Effector CD4-positive, alpha-beta T cell (primary cell): Measurements from ENCODE around the gene RHOT2.

Source experiments
- DNase-seq: peaks from one replicate; pipeline ENCODE4 v3.0.0-alpha.2; 2020

Gene RHOT2

DNA sequence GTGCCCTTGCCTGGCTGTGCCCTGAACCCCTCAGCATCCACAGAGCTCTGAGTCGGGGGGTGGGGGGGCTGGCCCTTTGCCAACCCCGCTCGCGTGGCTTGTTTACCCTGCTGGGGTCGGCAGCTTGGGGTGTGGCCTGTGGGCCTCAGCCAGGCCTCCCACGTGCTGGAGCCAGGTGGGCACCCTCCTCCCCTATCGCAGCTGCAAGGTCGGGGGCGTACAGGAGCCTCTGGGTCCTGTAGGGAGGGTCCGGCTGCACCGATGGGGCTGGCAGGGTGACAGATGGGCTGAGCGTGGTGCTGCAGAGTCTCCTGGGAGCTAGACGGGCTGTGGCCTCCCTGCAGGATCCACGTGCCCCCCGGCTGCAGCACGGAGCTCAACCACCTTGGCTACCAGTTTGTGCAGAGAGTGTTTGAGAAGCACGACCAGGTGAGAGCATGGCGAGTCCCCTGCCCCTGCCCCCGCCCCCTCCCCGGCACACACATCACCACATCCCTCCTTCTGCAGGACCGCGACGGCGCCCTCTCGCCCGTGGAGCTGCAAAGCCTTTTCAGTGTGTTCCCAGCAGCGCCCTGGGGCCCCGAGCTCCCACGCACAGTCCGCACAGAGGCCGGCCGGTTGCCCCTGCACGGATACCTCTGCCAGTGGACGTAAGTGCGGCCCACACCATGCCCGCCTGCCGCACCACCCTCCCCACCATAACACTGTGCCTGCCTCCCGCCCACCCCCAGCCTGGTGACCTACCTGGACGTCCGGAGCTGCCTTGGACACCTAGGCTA is 3.6 kb downstream of the RHOT2 start:
- DNase-seq: no peak

DNA sequence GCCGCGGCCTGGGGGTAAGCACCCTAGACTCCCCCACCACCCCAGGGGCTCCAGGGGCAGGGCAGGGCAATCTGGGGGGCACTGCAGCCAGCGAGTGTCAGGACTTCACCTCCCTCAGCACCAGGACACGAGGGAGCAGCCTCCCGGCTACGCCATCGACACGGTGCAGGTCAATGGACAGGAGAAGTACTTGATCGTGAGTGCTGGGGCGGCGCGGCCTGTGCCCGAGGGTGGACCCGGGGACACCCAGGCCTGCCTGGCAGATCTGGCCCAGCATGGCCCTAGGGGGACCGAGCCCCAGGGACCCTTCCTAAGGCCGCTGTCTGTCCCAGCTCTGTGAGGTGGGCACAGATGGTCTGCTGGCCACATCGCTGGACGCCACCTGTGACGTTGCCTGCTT is 4.4 kb downstream of the RHOT2 start:
- DNase-seq: no peak

DNA sequence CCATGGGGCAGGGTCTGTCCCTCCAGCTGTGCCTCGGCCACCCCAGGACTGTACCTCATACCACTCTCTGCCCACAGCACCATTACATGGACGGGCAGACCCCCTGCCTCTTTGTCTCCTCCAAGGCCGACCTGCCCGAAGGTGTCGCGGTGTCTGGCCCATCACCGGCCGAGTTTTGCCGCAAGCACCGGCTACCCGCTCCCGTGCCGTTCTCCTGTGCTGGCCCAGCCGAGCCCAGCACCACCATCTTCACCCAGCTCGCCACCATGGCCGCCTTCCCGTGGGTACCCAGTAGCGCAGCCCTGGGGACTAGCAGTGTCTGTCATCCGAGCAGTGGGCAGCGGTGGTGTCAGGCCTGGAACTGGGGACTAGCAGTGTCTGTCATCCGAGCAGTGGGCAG is 4.9 kb downstream of the RHOT2 start:
- DNase-seq: no peak

DNA sequence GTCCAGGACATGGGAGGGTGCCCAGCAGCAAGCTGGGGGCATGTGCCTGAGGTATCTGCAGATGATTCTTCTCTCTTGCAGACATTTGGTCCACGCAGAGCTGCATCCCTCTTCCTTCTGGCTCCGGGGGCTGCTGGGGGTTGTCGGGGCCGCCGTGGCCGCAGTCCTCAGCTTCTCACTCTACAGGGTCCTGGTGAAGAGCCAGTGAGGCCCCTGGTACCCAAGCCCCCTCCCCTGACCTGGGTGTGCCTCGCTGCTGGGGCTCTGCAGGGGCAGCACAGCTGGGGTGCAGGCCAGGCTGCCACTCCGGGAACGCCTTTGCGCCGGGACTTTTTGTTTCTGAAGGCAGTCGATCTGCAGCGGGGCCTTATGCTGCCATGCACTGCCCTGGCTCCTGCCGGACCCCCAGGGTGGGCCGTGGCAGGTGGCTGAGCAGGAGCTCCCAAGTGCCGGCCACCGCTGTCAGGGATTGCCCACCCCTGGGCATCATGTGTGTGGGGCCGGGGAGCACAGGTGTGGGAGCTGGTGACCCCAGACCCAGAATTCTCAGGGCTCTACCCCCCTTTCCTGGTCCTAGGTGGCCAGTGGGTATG is 5.6 kb downstream of the RHOT2 start:
- DNase-seq: no peak

DNA sequence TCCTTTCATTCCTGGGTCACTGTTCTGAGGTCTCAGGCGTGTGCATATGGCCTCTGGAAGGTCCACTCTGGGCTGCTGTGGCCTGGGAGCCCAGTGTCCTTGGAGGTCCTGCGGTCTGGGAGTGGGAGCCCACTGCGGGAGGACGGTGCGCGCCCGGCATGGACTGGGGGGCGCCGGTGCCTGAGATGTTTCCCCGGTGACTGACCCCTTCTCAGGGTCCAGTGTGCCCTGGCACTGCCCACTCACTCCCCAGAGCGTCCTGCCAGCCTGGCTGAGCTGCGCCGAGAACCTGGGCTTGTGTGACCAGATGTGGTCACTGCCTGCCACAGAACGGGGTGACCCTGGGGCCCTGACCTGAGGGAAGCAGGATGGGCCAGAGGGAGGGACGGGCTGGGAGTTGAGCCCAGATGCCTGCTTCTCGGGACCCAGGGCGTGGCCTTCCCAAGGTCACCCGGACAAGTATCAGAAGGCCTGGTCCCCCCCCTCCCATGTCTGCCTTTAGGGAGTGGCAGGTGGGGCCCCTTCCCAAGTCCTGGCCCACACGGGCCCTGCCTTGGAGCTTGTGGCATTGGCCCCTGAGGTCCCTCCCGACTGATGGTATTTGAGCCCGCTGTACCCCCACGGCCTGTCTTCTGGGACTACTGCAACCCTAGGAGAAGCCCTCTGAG is 6.4 kb downstream of the RHOT2 start:
- no peak for DNase-seq

DNA sequence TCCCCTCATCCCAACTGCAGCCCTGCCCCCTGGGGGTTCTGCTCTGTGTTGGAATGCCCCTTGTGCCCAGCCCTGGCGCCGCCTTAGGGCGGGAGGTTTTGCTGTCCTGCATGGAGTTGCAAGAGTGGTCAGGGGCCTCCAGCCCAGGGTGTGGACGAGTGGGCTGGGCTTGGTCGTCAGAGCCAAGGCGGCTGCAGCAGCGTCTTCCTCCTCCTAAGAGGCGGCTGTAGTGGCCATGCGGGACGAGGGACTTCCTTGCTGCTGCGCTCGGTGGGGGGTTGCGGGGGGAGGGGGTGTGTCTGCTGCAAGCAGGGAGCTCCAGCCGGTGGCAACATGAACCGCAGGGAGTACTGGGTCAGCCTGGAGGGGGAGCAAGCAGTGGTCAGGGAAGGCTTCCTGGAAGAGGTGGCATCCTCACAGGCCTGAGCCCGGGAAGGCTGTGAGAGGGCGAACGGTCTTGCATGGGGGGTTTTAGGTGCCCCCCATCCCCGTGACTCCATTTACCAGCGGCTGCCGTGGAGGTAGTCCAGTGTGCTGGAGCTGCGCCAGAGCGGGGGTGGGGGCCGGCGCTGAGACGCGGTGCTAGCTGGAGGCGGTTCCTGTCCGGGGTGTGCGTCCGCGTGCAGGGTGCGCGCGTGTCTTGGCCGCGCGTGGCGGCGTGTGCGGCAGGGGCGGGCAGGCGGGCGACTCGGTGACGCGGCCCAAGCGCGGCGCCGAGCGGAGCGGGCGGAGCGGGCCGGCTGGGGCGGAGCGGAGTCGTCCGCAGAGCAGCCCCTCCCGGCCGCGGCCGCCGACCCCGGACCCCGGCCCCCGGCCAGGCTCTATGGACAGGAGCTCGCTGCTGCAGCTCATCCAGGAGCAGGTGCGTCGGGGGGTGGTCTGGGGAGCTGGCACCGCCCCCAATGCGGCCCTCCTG is 7.3 kb downstream of the RHOT2 start, which contains the start of gene RHBDL1:
Gene RHBDL1, plus strand, starts transcription at position 704 of the 916 bp plus-strand sequence. Its CDS starts 120 bp downstream, at position 824.
- DNase-seq: no peak

DNA sequence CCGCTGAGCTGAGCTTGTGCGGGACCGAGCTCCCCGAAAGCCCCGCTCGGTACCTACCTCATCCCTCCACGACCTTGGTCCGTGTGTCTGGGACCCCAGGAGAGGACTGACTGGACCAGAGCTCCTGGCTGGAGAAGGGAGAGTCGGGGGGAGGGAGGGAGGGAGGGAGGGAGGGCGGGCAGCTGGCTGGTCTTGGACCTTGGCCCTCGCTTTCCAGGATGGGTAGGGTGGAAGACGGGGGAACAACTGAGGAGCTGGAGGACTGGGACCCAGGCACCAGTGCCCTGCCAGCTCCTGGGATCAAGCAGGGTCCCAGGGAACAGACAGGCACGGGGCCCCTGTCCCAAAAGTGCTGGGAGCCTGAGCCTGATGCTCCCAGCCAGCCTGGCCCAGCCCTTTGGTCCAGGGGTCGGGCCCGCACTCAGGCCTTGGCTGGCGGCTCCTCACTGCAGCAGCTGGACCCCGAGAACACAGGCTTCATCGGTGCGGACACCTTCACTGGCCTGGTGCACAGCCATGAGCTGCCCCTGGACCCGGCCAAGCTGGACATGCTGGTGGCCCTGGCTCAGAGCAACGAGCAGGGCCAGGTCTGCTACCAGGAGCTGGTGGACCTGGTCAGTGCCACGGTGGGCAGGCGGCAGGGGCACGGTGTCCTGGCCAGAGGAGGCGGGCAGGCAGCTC is 8.1 kb downstream of the RHOT2 start:
- DNase-seq: no peak

DNA sequence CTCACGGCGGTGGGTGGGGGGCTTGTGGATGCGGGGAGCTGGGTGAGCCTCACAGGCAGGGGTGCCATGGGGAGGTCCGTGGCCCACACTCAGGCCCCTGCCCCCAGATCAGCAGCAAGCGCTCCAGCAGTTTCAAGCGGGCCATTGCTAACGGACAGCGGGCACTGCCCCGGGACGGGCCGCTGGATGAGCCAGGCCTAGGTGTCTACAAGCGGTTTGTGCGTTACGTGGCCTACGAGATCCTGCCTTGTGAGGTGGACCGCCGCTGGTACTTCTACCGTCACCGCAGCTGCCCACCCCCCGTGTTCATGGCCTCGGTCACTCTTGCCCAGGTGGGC is 8.6 kb downstream of the RHOT2 start:
- DNase-seq: no peak

DNA sequence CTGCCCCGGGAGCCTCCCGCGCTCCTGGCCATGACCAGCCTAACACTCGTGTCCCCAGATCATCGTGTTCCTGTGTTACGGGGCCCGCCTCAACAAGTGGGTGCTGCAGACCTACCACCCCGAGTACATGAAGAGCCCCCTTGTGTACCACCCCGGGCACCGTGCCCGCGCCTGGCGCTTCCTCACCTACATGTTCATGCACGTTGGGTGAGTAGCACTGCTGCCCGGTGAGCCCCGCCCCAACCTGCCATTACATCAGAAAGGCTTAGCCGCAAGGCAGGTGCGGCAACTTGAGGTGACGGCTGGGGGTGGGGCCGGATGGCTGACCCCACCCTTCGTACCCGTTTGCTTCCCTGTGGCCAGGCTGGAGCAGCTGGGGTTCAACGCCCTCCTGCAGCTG is 9.0 kb downstream of the RHOT2 start:
- DNase-seq: no peak

DNA sequence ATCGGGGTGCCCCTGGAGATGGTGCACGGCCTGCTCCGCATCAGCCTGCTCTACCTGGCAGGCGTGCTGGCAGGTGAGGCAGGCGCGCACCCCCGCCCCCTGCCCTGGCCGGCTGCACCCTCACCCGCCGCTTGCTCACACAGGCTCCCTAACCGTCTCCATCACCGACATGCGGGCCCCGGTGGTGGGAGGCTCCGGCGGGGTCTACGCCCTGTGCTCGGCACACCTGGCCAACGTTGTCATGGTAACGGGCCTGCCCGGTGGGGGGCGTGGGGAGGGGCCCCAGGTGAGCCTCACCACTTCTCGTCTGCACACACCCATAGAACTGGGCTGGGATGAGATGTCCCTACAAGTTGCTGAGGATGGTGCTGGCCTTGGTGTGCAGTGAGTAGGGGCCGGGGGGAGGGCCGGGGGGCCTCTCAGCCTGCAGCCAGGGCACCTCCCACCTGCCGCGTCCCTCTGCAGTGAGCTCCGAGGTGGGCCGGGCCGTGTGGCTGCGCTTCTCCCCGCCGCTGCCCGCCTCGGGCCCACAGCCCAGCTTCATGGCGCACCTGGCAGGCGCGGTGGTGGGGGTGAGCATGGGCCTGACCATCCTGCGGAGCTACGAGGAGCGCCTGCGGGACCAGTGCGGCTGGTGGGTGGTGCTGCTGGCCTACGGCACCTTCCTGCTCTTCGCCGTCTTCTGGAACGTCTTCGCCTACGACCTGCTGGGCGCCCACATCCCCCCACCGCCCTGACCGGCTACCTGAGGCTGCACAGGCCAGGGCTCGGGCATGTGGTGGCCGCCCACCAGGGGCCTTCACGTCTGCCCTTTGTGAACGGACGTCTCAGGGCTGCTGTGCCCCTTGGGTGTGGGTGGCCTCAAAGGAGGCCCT is 9.6 kb downstream of the RHOT2 start:
- no peak for DNase-seq

DNA sequence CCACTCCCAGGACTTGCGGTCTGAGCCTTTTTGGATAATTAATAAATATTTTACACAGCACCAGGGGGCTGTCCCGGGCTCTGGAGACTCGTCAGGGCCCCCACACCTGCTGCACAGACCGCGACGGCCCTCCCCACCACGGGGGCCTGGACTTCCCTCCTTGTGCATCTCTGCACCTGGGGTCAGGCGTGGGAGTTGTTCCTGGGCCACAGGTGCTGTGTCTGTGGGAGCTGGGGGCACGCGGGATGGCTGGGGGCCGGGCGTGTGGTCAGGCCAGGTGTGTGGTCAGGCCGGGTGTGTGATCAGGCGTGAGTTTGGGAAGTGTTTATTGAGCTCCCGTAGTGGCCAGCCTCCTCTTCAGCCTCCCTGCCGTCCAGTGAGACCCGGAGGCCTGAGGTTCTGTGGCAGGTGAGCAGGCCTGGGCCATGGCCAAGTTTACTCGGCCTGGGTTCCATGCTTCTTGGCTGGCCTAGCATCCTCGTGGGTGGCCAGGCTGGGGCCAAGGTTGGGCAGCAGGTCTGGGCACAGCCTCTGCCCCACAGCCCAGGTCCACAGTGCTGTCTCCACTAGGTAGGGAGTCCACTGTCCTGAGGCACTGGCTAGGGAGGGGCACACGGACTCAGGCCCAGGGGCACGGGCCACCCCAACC is 10.4 kb downstream of the RHOT2 start:
- no peak for DNase-seq

DNA sequence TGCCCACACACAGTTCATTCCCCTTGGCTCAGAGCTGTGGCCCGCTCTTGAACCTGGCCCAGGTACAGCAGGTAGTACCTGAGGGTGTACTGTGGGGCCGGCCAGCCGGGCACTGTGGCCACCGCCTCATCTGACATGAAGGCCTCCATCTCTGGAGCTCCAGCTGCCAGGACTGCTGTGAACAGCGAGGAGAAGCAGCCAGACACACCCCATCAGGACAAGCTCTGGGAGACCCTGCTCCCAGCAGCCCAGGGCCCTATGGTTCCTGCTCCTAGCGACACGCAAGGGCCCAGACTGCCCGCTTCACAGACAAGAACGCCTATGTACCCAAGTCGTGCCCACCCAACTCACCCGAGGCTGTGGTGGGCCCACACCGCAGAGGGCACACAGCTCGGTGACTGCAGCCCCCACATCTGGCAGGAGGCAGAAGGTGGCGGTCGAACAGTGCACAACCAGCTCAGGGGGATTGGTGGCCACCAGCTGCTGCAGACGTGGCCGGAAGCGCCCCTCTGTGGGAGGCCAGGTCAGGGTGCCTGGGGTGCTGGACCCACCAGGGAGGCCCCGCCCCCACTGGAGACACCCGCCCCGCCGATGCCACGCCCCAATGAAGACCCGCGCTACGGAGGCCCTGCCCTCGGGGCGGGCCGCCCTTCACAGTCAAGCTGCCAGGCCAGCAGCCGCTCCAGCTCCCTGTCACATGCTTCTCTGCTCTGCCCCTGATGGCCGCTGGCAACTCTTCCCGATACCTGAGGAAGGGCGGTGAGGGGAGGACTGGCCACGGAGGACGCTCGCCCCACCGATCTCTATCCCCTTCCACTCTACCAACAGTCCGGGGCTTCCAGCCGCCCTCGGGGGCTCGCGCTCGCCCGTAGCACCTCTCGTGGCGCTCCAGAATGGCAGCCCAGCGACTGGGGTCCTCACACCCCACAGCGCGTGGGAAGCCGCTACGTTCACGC is 11.2 kb downstream of the RHOT2 start:
- peak; percentile 35 for DNase-seq

DNA sequence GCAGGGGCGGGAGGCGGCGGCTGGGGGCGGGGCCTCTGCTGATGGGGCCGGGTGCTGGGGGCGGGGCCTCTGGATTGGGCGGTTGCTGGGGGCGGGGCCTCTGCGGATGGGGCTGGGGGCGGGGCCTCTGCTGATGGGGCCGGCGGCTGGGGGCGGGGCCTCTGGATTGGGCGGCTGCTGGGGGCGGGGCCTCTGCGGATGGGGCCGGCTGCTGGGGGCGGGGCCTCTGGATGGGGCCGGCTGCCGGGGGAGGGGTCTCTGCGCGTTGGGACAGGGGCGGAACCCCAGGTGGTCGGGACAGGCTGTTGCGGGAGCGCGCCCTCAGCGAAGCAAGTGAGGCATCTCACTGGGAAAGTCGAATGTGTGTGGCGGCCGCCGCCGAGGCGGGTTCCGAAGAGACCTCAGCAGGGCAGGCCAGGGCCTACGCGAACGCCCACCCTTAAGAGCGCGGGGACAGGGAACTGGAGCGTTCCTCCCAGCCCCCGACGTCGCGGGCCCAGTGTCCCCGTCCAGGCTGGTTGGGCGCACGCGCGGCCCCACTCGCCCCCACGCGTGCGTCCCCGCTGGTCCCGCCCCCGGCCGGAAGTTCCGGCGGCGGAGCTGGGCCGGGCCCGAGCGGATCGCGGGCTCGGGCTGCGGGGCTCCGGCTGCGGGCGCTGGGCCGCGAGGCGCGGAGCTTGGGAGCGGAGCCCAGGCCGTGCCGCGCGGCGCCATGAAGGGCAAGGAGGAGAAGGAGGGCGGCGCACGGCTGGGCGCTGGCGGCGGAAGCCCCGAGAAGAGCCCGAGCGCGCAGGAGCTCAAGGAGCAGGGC is 12.1 kb downstream of the RHOT2 start, which contains the start of gene STUB1:
Gene STUB1, plus strand, starts transcription at position 597 of the 811 bp plus-strand sequence. Its CDS starts 116 bp downstream, at position 713.
- DNase-seq: peak; percentile 84

DNA sequence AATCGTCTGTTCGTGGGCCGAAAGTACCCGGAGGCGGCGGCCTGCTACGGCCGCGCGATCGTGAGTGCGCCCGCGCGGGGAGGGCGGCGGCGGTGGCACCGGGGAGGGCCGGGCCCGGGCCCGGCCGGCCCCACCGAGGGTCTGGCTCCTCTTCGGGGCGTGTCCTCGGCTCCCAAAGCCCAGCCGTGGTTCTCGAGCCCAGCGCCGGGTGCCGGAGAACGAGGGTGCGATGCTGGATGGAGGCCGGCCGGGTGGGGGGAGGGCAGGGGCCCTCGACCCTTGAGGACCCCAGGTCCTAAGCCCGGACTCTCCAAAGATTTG is 12.7 kb downstream of the RHOT2 start:
- no peak for DNase-seq

DNA sequence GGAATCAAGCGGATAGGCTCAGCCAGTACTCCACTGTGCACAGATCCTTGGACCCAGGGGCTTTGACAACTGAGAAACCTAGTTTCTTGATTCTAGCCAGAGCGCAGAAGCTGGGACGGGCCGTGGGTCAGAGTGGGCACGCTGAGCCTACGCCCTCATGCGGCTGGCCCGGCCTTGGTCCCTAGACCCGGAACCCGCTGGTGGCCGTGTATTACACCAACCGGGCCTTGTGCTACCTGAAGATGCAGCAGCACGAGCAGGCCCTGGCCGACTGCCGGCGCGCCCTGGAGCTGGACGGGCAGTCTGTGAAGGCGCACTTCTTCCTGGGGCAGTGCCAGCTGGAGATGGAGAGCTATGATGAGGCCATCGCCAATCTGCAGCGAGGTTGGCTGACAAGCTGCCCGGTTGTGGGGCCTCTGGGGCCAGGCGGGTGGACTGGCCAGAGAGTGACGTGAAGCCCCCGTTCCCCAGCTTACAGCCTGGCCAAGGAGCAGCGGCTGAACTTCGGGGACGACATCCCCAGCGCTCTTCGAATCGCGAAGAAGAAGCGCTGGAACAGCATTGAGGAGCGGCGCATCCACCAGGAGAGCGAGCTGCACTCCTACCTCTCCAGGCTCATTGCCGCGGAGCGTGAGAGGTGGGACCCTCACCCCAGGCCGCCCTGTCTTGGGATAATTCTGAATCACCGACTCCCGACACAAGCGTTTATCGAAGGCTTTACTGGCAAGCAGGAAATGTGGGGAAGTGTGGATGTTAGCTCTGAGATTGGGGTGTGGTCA is 13.2 kb downstream of the RHOT2 start:
- DNase-seq: no peak

DNA sequence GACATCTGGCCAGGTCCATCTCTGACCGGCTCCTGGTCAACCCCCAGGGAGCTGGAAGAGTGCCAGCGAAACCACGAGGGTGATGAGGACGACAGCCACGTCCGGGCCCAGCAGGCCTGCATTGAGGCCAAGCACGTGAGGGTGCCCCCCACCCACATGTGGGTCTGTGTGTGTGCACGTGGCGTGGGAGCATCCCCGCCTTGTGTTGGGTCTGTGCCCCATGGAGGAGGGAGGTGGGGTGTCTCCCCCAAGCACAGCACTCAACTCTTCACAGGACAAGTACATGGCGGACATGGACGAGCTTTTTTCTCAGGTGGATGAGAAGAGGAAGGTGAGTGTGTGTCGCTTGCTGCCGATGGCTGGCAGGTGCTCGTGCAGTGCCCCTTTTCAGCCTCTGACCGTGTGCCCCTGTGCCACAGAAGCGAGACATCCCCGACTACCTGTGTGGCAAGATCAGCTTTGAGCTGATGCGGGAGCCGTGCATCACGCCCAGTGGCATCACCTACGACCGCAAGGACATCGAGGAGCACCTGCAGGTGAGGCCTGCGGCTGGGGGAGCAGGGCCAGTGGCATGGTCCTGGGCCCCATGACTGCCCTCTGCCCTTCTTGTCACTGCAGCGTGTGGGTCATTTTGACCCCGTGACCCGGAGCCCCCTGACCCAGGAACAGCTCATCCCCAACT is 14.0 kb downstream of the RHOT2 start:
- DNase-seq: no peak
